Measurements from ENCODE around the gene TMUB1. TPM values are rescaled to one million over a fixed set of nuclear protein-coding genes. Genes with fewer than 3 reads are reported as not detected.

Gene TMUB1
- total and polyA plus RNA-seq, 4 donors, result 32.8 to 104 (median 46.6) TPM

DNA sequence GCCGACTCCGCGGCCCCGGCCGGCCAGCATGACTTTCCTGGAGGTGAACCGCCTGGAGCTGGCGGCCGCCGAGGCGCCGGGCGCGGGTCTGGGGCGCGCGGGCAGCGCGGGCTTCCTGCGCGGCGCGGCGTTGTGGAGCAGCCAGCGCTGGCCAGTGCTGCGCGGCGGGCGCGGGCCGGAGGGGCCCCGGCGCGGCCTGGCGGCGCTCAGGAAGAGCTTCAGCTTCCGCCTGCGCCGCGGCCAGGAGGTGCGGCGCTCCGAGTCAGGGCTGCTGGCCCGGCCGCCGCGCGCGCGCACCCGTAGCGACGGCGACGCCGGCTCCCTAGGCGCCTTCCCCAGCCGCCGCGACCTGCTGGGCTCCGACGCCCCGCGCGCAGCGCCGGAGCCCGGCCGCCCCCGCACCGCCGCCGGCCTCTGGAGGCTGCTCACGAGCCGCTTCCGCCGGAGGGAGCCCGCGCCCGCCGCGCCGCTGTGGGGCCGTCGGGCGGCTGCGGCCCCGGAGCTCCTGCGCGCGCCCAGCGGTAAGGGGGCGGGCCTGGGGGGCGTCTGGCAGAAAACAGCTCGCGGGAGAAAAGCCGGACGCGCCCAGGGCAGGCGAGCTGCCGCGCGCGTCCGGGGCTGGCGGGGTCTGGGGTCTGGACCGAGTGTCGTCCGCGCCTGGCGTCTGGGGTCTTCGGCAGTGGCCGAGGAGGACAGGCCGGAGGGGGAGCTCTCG, 32.0 kb upstream of the TMUB1 start:
- H3K4me1 ChIP-seq (ENCODE audit: control insufficient read depth in 5 of 5, insufficient read depth in 5 of 5, low read length in 5 of 5), result peaks cover 0 to 16% (median 11%) of the 10 kb centered on the region in 5 donors
- H3K4me3 ChIP-seq, result peak overlapping the region; percentile 45
- DNase-seq, result peak in 2 of 3 donors; percentile 29 to 51
- WGBS, 2 donors, result 8 to 11% methylated on average over 80 to 114 of the region's 114 CpGs
- H3K27me3 ChIP-seq (ENCODE audit: control insufficient read depth in 3 of 3, insufficient read depth in 3 of 3, low read length in 2 of 3), result peaks cover 0 to 3% (median 0%) of the 10 kb centered on the region in 3 donors
- ATAC-seq (ENCODE audit: insufficient read depth, low FRiP score), result no peak
- H3K9ac ChIP-seq (ENCODE audit: insufficient read depth in 1 of 2, low read length in 2 of 2), result no peak overlapping the region
- H3K27ac ChIP-seq (ENCODE audit: low read depth in 1 of 2, low read length in 1 of 2), result peak overlapping the region in 1 of 2 donors; percentile 81
- TF ChIP-seq, protein P1, sequence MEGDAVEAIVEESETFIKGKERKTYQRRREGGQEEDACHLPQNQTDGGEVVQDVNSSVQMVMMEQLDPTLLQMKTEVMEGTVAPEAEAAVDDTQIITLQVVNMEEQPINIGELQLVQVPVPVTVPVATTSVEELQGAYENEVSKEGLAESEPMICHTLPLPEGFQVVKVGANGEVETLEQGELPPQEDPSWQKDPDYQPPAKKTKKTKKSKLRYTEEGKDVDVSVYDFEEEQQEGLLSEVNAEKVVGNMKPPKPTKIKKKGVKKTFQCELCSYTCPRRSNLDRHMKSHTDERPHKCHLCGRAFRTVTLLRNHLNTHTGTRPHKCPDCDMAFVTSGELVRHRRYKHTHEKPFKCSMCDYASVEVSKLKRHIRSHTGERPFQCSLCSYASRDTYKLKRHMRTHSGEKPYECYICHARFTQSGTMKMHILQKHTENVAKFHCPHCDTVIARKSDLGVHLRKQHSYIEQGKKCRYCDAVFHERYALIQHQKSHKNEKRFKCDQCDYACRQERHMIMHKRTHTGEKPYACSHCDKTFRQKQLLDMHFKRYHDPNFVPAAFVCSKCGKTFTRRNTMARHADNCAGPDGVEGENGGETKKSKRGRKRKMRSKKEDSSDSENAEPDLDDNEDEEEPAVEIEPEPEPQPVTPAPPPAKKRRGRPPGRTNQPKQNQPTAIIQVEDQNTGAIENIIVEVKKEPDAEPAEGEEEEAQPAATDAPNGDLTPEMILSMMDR (IDR thresholded peaks at IDR 0.05; ENCODE audit: control extremely low read depth, extremely low read depth), result no peak
- H3K9me3 ChIP-seq (ENCODE audit: control insufficient read depth in 4 of 4, insufficient read depth in 3 of 4, low read length in 3 of 4), result no peaks in the 10 kb centered on the region
- H3K36me3 ChIP-seq (ENCODE audit: control insufficient read depth in 4 of 4, insufficient read depth in 4 of 4, low read length in 4 of 4), result peaks cover 0 to 35% (median 10%) of the 10 kb centered on the region in 4 donors

DNA sequence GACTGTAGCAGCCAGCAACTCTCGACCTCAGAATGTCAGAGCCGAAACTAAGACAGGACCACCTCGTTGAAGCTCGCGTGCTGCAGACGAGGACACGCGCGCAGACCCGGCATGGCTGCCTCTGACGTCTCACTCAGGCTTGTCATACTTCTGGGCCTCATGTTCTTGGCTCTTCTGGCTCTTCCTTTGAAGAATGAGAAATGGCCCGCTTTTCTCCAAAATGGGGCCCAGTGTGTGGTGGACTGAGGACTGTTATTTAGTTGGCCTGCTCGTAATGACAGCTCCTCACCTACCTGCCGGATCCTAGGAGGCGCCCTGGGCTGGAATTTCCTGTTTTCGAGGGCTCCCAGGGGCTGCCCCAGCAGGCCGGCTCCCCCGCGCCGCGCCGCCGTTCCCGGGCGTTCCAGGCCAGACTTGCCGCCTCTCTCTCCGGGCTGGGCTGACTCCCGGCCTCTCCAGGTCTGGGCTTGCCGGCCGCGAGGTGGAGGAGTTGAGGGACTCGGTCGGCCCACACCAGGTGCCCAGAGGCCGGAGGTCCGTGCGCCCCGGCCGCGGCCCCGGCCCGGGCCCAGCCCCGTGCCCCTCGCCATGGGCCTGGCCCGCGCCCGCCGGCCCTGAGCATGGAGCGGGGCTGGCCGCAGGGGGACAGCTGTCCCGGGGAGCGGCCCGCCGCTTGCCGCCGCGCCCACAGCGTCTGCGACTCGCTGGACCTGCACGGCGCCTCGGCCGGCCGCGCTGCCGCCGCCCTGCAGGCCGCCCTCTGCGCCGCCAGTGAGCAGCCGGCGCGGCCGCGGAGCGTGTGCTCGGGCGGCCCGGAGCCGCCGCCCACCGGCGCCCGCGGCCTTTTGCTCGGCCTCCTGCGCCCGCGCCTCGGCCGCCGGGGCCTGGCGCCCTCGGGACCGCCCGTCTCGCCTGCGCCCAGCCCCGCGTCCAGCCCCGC, 31.1 kb upstream of the TMUB1 start:
- peaks cover 0 to 16% (median 11%) of the 10 kb centered on the region in 5 donors for H3K4me1 ChIP-seq (ENCODE audit: control insufficient read depth in 5 of 5, insufficient read depth in 5 of 5, low read length in 5 of 5)
- H3K36me3 ChIP-seq (ENCODE audit: control insufficient read depth in 4 of 4, insufficient read depth in 4 of 4, low read length in 4 of 4), result peaks cover 0 to 27% (median 9%) of the 10 kb centered on the region in 4 donors
- DNase-seq, result peak; percentile 27 to 51 (median 50)
- no peaks in the 10 kb centered on the region for H3K9me3 ChIP-seq (ENCODE audit: control insufficient read depth in 4 of 4, insufficient read depth in 3 of 4, low read length in 3 of 4)
- peak overlapping the region; percentile 45 for H3K4me3 ChIP-seq
- TF ChIP-seq, protein P1 (IDR thresholded peaks at IDR 0.05; ENCODE audit: control extremely low read depth, extremely low read depth), result no peak
- peaks cover 0 to 3% (median 0%) of the 10 kb centered on the region in 3 donors for H3K27me3 ChIP-seq (ENCODE audit: control insufficient read depth in 3 of 3, insufficient read depth in 3 of 3, low read length in 2 of 3)
- H3K27ac ChIP-seq (ENCODE audit: low read depth in 1 of 2, low read length in 1 of 2), result peak overlapping the region in 1 of 2 donors; percentile 53
- H3K9ac ChIP-seq (ENCODE audit: insufficient read depth in 1 of 2, low read length in 2 of 2), result no peak overlapping the region
- WGBS, 2 donors, result 29 to 43% methylated on average over 65 to 101 of the region's 101 CpGs
- ATAC-seq (ENCODE audit: insufficient read depth, low FRiP score), result no peak

DNA sequence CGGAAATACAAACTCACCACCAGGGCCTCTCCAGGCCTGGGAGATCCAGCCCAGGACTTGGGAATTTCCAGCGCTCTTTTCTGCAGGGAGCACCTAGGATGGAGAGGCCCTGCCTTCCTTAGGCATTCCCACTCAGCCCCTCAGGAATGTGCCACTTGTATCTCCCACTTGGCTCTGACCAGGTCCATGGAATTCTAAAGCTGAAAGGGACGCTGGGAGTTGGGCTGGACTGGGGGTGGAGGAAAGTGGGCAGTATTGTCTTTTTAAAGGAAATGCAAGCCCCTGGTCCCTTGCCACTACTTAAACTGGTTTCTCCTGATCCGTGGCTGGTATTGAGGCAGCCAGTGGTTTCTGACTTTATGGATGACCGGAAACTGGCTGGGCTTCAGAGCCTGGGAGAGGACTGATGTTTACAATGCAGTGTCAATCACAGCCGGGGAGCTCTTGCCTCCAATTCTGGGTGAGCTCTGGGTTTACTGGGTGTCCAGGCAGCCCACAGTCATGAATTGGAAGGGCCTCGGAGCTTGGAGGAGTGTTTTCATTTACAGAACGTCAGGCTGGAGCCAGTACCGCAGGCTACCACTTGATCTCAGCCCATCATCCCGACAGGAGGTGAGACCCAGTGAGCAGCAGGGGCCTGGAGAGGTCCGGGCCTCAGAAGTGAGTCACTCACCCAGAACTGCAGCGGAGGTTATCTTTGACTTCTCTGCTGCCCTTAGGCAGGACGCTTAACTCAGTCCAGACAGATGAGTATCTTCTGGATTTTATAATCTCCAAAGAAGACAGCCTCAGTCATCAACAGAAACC, 30.3 kb upstream of the TMUB1 start:
- peak overlapping the region in 1 of 2 donors; percentile 53 for H3K27ac ChIP-seq (ENCODE audit: low read depth in 1 of 2, low read length in 1 of 2)
- 57 to 78% methylated on average over 13 of the region's 13 CpGs for WGBS, 2 donors
- peaks cover 0 to 16% (median 11%) of the 10 kb centered on the region in 5 donors for H3K4me1 ChIP-seq (ENCODE audit: control insufficient read depth in 5 of 5, insufficient read depth in 5 of 5, low read length in 5 of 5)
- peaks cover 0 to 19% (median 2%) of the 10 kb centered on the region in 4 donors for H3K36me3 ChIP-seq (ENCODE audit: control insufficient read depth in 4 of 4, insufficient read depth in 4 of 4, low read length in 4 of 4)
- H3K9ac ChIP-seq (ENCODE audit: insufficient read depth in 1 of 2, low read length in 2 of 2), result no peak overlapping the region
- H3K4me3 ChIP-seq, result no peak overlapping the region
- peak; percentile 23 for ATAC-seq (ENCODE audit: insufficient read depth, low FRiP score)
- TF ChIP-seq, protein P1 (IDR thresholded peaks at IDR 0.05; ENCODE audit: control extremely low read depth, extremely low read depth), result no peak
- peaks cover 0 to 3% (median 0%) of the 10 kb centered on the region in 3 donors for H3K27me3 ChIP-seq (ENCODE audit: control insufficient read depth in 3 of 3, insufficient read depth in 3 of 3, low read length in 2 of 3)
- peak; percentile 71 to 84 (median 76) for DNase-seq
- H3K9me3 ChIP-seq (ENCODE audit: control insufficient read depth in 4 of 4, insufficient read depth in 3 of 4, low read length in 3 of 4), result no peaks in the 10 kb centered on the region

Data from lung (tissue), 12 donors.